SU-DHL-6 (cell line): ENCODE measurements around the gene SUN2.

Experiments used
- H2AFZ ChIP-seq: fragments of 200-600 bp; sonication (generic); 2 replicates; pipeline ENCODE4 v1.6.1; 2014; ENCODE audit warnings: low read depth, mild to moderate bottlenecking, moderate library complexity, mixed read lengths, antibody characterized with exemption, low read length; ENCODE audit not compliant: severe bottlenecking
- H3F3A ChIP-seq: fragments of 200-600 bp; shearing (Covaris generic); 2 replicates; pipeline ENCODE4 v1.6.0; 2016; ENCODE audit warnings: antibody characterized with exemption, mild to moderate bottlenecking; ENCODE audit not compliant: insufficient read depth
- H3K27ac ChIP-seq: fragments of 200-600 bp; sonication (generic); 2 replicates; pipeline ENCODE4 v1.5.1; 2016; ENCODE audit warnings: low read depth, mild to moderate bottlenecking, low read length, moderate library complexity, mixed read lengths
- H3K27me3 ChIP-seq: fragments of 200-600 bp; sonication (generic), shearing (Covaris generic); 2 replicates; pipeline ENCODE4 v1.6.0; 2014; ENCODE audit warnings: mild to moderate bottlenecking, low read length
- H3K36me3 ChIP-seq: fragments of 200-600 bp; sonication (generic); 2 replicates; pipeline ENCODE4 v1.6.1; 2014; ENCODE audit warnings: mild to moderate bottlenecking, low read length, mixed read lengths
- H3K4me2 ChIP-seq: fragments of 300-600, 200-600 bp; shearing (Covaris generic), sonication (generic); 2 replicates; pipeline ENCODE4 v1.6.0; 2014; ENCODE audit warnings: low read length, low read depth, mild to moderate bottlenecking; ENCODE audit not compliant: poor library complexity, severe bottlenecking
- H3K4me3 ChIP-seq: fragments of 200-600 bp; sonication (generic); 2 replicates; pipeline ENCODE4 v1.5.1; 2014; ENCODE audit warnings: antibody characterized with exemption, low read length, mild to moderate bottlenecking, mixed read lengths; ENCODE audit not compliant: insufficient read depth, poor library complexity, severe bottlenecking
- H3K79me2 ChIP-seq: fragments of 200-600 bp; sonication (generic); 2 replicates; pipeline ENCODE4 v1.6.1; 2014; ENCODE audit warnings: mild to moderate bottlenecking, low read length, moderate library complexity; ENCODE audit not compliant: insufficient read depth
- H3K9ac ChIP-seq: fragments of 200-600 bp; sonication (generic); 2 replicates; pipeline ENCODE4 v1.7.0; 2014; ENCODE audit warnings: mild to moderate bottlenecking, low read length
- H3K9me2 ChIP-seq: fragments of 200-600 bp; sonication (generic); replicated peaks from 2 replicates; pipeline ENCODE4 v1.6.1; 2014; ENCODE audit warnings: low read length; ENCODE audit not compliant: insufficient read depth
- H3K9me3 ChIP-seq: fragments of 200-600 bp; sonication (generic); 2 replicates; pipeline ENCODE4 v1.6.1; 2014; ENCODE audit warnings: low read length, mixed read lengths; ENCODE audit not compliant: insufficient read depth
- H4K20me1 ChIP-seq: fragments of 200-600 bp; sonication (generic); 2 replicates; pipeline ENCODE4 v1.6.1; 2014; ENCODE audit warnings: low read depth, mild to moderate bottlenecking, antibody characterized with exemption, low read length, moderate library complexity, mixed read lengths
- EZH2phosphoT487 ChIP-seq: fragments of 200-600 bp; sonication (generic), shearing (Covaris generic); conservative IDR thresholded peaks from 2 replicates; pipeline ENCODE4 v1.6.1; 2018; ENCODE audit warnings: mild to moderate bottlenecking, antibody characterized with exemption, low read length, moderate library complexity, mixed read lengths
- TF ChIP-seq, protein P1 (sequence below): fragments of 200-600 bp; sonication (generic); IDR thresholded peaks from one replicate; pipeline ENCODE4 v1.5.1; 2017; ENCODE audit warnings: antibody characterized with exemption, mild to moderate bottlenecking, low read length, moderate library complexity; ENCODE audit not compliant: insufficient read depth, poor library complexity, severe bottlenecking

The SUN2 gene

GRCh38 chr22:38755155-38755910 is 465 bp downstream of the SUN2 start:
- Histone ChIP-seq H2AFZ (no peak overlapping the region), H3F3A (peaks cover 28% of the 10 kb centered on the region), H3K9ac (peak overlapping the region; percentile 84), H3K27ac (peak overlapping the region; percentile 90), H3K9me2 (no peaks in the 10 kb centered on the region), H3K4me3 (peak overlapping the region; percentile 64), H3K9me3 (no peaks in the 10 kb centered on the region), H3K79me2 (peaks cover 29% of the 10 kb centered on the region), H4K20me1 (no peaks in the 10 kb centered on the region), H3K27me3 (no peaks in the 10 kb centered on the region), H3K36me3 (no peaks in the 10 kb centered on the region), H3K4me2 (peak overlapping the region; percentile 93)
- TF ChIP-seq, protein P1, sequence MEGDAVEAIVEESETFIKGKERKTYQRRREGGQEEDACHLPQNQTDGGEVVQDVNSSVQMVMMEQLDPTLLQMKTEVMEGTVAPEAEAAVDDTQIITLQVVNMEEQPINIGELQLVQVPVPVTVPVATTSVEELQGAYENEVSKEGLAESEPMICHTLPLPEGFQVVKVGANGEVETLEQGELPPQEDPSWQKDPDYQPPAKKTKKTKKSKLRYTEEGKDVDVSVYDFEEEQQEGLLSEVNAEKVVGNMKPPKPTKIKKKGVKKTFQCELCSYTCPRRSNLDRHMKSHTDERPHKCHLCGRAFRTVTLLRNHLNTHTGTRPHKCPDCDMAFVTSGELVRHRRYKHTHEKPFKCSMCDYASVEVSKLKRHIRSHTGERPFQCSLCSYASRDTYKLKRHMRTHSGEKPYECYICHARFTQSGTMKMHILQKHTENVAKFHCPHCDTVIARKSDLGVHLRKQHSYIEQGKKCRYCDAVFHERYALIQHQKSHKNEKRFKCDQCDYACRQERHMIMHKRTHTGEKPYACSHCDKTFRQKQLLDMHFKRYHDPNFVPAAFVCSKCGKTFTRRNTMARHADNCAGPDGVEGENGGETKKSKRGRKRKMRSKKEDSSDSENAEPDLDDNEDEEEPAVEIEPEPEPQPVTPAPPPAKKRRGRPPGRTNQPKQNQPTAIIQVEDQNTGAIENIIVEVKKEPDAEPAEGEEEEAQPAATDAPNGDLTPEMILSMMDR: no peak
- TF ChIP-seq EZH2phosphoT487: no peak

GRCh38 chr22:38754751-38755154 is 1.0 kb downstream of the SUN2 start:
- peak overlapping the region; percentile 64 for H3K4me3 ChIP-seq
- peak overlapping the region; percentile 90 for H3K27ac ChIP-seq
- H3K79me2 ChIP-seq: peaks cover 29% of the 10 kb centered on the region
- no peaks in the 10 kb centered on the region for H3K9me2 ChIP-seq
- peak overlapping the region; percentile 84 for H3K9ac ChIP-seq
- peaks cover 28% of the 10 kb centered on the region for H3F3A ChIP-seq
- no peaks in the 10 kb centered on the region for H3K9me3 ChIP-seq
- H3K27me3 ChIP-seq: no peaks in the 10 kb centered on the region
- no peak overlapping the region for H2AFZ ChIP-seq
- no peaks in the 10 kb centered on the region for H3K36me3 ChIP-seq
- H3K4me2 ChIP-seq: peak overlapping the region; percentile 93
- H4K20me1 ChIP-seq: no peaks in the 10 kb centered on the region
- TF ChIP-seq, protein P1: no peak
- TF ChIP-seq EZH2phosphoT487: no peak

- H2AFZ ChIP-seq: no peak overlapping the region
These were observed 1.6 kb downstream of the SUN2 start for GRCh38 chr22:38753948-38754750.

More at GRCh38 chr22:38753948-38754750, 1.6 kb downstream of the SUN2 start:
- peak overlapping the region; percentile 93 for H3K4me2 ChIP-seq
- no peak for TF ChIP-seq EZH2phosphoT487
- TF ChIP-seq, protein P1: no peak
- peak overlapping the region; percentile 90 for H3K27ac ChIP-seq
- peaks cover 28% of the 10 kb centered on the region for H3F3A ChIP-seq
- H3K4me3 ChIP-seq: peak overlapping the region; percentile 64
- no peaks in the 10 kb centered on the region for H3K36me3 ChIP-seq
- H3K9ac ChIP-seq: peak overlapping the region; percentile 84
- H3K9me3 ChIP-seq: no peaks in the 10 kb centered on the region
- no peaks in the 10 kb centered on the region for H3K9me2 ChIP-seq
- H3K79me2 ChIP-seq: peaks cover 29% of the 10 kb centered on the region
- H4K20me1 ChIP-seq: no peaks in the 10 kb centered on the region
- H3K27me3 ChIP-seq: no peaks in the 10 kb centered on the region
